ENCODE measurements around the gene KRTAP5-8.
A peak's percentile ranks its signal among the peaks of the same experiment; 100 is the strongest.
"Not testable (repeated sequence)": the region's sequence is repeated elsewhere in the genome, so short reads cannot be mapped to it uniquely, and the experiment has no call there.

Gene KRTAP5-8

GRCh38 chr11:71537977-71538665, at the start of gene KRTAP5-8:
TSS of gene KRTAP5-8 (plus strand) at chr11:71538025. CDS start at chr11:71538056, 31 bp downstream.
- not testable (repeated sequence) for DNase-seq

- no peak for DNase-seq
Observed at GRCh38 chr11:71488681-71489270, 49.0 kb upstream of the KRTAP5-8 start.

- no peak for DNase-seq
Observed at GRCh38 chr11:71489311-71490043, 48.3 kb upstream of the KRTAP5-8 start.

- no peak for DNase-seq
Observed at GRCh38 chr11:71490044-71490730, 47.6 kb upstream of the KRTAP5-8 start.

GRCh38 chr11:71490731-71491390, 47.0 kb upstream of the KRTAP5-8 start:
- DNase-seq = no peak

GRCh38 chr11:71491531-71491930, 46.3 kb upstream of the KRTAP5-8 start:
- no peak for DNase-seq

GRCh38 chr11:71491940-71492339, 45.9 kb upstream of the KRTAP5-8 start:
- no peak for DNase-seq

- DNase-seq = no peak
Observed at GRCh38 chr11:71495286-71496230, 42.3 kb upstream of the KRTAP5-8 start.

- DNase-seq = no peak
Observed at GRCh38 chr11:71496421-71496820, 41.4 kb upstream of the KRTAP5-8 start.

- DNase-seq = no peak
Observed at GRCh38 chr11:71498091-71498490, 39.7 kb upstream of the KRTAP5-8 start.

GRCh38 chr11:71499125-71499524, 38.7 kb upstream of the KRTAP5-8 start:
- peak in 1 of 2 experiments; percentile 9 for DNase-seq

GRCh38 chr11:71499546-71499945, 38.3 kb upstream of the KRTAP5-8 start:
- peak in 1 of 2 experiments; percentile 31 for DNase-seq

- peak in 1 of 2 experiments; percentile 32 for DNase-seq
Observed at GRCh38 chr11:71500601-71501021, 37.2 kb upstream of the KRTAP5-8 start.

GRCh38 chr11:71501071-71501985, 36.5 kb upstream of the KRTAP5-8 start:
- no peak for DNase-seq

- DNase-seq = no peak
Observed at GRCh38 chr11:71502026-71502425, 35.8 kb upstream of the KRTAP5-8 start.

GRCh38 chr11:71502871-71503435, 34.9 kb upstream of the KRTAP5-8 start:
- no peak for DNase-seq

GRCh38 chr11:71504531-71504930, 33.3 kb upstream of the KRTAP5-8 start:
- DNase-seq = no peak

- no peak for DNase-seq
Observed at GRCh38 chr11:71505001-71505400, 32.8 kb upstream of the KRTAP5-8 start.

- no peak for DNase-seq
Observed at GRCh38 chr11:71505781-71506180, 32.0 kb upstream of the KRTAP5-8 start.

GRCh38 chr11:71507102-71507501, 30.7 kb upstream of the KRTAP5-8 start:
- DNase-seq = no peak
